ENCODE data around the gene MACC1.
"Not testable (repeated sequence)": the region's sequence is repeated elsewhere in the genome, so short reads cannot be mapped to it uniquely, and the experiment has no call there.

The MACC1 gene

DNA sequence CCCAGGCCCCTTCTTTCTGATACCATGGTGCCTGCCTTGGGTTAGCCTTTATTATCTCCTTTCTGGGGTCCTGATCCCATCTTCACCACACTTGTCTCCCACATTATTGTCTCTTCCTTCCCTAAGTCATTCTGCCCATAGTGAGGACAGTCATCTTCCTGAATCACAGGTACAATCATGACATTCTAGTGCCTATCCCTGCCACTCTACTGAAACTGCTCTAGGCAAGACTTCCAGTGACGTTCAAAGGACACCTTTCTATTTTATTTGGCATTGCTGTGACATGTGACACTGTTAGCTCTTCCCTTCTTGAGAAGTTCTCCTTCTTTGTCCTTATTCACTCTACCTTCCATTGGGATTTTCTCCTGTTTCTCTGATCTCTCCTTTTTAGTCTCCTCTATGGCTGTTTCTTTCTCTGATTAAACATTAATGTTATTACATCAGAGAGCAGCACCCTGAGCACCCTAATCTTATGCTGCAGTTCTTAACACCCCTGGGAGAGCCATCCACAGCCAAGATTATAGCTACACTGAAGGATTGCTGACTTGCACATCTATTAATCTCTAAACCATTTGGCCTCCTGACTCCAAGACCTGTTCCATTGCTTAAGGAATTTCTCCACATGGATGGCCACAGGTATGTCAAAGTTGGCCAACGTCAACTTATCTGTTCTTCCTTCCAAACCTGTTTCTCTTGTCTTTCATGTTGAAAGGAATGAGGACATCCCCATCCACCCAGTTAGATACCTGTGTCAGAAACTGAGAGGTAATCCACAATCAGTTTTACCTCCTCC, 10.9 kb downstream of the MACC1 start:
- DNase-seq = no peak

DNA sequence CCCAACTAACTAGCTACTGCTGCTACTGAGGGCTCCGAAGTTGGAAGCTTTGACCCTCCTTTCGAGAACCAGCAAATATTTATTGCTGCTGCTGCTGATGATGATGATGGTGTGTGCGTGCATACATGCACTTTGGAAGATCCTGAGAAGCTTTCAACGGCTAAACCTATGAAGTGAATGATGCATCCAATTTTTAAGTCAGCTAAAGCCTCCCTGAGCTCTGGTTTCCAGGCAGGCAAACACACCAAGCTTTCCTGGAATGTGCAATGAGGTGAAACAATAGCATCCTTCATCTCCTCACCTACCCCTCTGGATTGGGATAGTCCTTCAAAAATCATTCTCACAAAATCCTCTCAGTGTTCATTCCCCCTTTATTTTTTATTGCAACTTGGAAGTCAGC, 13.9 kb downstream of the MACC1 start:
- no peak for DNase-seq

DNA sequence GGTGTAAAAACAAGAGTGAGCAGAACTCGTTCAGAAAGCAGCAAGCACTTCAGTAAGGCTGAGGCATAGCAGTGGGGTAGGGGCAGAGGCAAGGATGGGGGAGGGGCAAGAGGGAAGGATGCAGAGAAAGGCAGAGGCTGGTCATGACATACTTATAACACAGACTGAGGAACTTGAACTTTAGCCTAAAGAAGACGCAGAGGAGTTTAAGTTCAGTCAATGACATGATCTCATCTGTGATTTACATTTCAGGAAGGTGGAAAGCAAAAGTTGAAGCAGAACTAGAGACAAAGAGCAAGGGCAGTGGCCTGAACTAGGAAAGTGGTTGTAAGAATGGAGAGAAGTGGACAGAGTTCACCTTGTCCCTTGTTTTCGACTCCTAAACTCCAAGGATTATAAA, 15.8 kb downstream of the MACC1 start:
- DNase-seq = no peak

DNA sequence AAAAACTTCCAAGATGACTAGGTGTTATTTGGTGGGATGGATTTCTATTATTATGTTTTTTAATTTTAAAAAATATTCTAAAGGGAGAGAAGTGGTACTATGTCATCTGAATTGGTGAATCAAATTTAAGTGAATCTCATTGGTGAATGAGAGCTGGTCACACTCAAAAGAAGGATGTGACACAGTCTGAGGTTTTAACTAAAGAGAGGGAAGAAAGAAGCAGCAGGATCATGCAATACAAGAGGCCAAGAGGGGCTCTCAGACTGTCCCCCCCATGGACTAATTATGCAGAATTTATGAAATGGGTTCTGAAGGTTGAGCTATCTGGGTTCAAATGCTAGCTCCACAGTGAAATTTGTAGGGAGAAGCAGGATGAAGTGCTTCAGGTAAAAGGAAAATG, 16.2 kb downstream of the MACC1 start:
- no peak for DNase-seq

DNA sequence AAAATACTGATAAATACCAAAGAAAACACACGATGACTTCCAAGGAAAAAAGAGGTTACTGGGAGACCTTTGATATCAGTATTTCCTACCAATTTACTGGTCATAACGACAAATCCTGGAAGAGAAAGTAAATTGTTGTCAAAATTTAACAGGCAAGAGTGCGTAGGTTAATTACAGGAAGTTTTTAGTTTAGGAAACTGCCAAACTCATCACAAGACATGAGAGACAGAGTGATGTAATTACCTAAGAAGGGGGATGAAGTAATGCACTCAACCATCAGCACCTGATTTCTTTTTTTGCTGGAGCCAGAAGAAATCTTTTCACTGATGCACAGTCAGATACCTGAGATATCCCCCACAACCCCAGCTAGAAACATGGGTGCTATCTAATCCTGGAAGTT, 16.8 kb downstream of the MACC1 start:
- no peak for DNase-seq

DNA sequence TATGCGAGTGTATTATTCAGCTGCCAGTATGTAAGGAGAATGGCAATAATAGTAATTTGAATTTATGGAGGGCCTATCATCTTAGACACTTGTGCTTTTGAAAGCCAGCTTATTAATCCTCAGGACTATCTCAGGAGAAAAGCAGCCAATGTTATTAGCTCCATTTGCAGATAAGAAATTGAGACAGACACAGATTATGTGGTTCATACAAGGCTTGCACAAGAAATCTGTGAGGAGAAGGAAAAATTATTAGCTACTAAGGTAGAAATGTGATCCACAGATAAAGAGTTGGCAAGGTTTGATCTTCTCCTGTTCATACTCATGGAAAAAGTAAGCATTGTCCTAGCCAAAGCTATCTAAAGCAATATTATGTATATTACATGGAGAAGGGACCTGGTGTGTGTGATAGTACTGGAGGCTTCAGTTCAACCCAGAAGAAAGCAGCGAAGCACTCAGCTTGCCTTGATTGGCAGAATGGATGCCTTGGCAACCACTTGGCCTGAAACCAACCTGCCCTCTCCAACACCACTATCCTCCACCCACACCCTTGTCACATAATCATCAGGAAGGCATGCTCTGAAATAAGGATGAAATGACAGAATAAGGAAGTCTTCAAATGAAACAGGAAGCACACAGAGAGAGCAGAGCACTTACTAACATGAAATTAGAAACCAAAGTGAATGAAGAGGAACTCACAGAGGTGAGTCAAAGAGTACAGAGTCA, 18.0 kb downstream of the MACC1 start:
- no peak for DNase-seq

DNA sequence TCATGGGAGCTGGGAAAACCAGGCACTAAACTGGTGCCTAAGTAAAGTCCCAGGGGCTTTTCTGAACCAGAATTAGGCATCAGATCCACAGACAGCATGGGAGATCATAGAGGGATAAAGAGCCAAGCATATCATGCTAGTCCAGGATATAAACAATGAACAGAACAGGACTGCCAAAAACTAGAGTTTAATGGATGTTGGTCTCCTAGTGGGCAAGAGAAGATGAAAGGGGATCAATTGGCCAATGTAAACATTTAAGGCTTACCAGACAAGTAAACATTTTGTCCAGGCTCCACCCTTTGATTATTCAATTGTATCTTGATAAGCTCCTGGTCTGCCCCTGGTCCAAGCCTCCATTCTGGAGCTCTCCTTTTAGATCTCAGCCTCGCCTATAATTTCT, 18.9 kb downstream of the MACC1 start:
- DNase-seq = no peak

DNA sequence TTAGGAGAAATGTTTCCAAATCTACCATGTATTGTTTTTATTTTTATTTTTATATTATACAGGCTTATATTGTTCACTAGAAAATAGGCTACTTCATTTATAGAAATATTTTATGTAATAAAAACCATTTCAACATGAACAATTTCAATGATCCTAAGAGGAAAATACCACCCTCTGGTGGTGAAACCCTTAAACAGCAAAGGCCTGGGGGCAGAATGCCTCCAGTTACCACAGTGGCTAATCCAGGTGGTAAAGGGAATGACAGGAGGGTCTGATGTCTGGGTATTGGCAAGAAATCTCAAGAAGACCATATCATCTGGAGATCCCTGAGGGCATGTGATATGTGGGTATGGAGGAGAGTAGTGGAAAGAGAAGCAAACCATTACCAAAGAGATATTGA, 19.3 kb downstream of the MACC1 start:
- DNase-seq = no peak

DNA sequence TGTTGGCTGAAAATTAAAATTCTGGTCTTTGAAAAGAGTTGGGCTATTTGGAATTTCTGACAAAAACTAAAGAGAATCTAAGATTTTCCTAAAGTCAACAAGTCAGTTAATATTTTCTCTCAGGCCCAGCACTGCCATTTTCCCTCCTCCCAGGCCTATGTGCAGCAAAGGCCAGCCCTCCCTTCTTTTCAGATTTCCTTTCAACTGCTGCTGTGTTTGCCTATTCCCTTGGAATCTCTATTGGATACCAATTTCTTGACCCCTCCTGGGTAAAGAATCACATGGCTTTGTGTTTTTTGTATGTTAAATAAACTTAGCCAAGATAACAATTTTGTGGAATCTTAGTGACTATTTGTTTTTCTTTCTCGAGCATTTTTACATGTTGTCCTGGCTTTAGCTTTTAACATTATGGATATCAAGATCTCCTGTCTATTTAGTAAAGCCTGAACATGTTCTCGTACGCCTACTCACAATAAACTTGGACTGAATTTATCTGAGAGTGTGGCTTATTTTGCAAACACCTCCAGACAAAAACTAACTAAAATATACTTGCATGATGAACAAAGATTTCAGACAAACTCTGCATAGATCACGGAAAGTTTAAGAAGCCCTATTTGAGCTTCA, 19.9 kb downstream of the MACC1 start:
- DNase-seq = no peak

DNA sequence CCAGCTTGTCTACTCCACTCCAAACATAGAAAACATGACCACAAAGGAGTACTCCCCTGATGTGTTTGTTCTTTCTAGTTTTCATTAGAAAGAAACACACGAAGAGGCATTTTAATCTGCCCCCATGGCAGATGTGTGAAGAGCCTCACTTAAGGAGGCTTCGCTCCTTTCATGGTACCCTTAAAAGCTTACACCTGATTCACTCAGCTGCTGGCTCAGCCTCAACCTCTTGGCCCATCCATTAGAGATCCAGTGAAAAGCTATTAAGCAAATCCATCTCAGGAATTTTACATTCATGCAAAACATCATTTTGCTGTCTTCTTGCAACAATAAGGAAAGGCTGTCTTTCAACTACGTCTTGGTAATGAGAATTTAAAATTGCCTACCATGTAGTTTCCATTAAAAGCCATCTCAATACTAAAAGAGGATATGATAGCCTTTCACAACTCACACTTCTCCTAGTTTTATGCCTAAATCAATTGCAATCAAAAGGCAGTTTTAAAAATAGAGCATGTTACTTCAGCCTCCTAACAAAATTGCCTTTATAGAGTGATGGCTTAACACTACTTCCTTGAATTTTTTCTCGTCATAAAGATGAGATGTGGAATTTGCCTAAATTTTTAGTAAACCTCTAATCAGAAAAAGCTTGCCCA, 22.7 kb downstream of the MACC1 start:
- no peak for DNase-seq

DNA sequence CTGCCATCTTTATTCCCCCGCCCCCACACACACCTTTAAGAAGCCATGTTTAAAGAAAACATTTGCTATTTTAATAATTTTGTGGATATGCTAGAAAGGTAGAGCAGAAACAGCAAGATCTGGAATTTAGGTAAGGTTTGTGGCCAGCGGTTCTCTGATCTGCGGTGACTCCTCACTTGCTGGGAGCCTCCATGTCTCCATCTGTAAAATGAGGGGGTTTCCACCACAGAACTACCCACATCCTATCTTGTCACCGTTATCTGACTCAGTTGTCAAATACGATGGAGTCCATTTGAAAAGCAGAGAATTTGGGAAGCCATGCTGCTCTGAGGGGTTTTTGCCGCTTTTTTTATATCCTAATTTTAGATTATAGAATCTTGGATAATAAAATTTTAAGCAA, 23.3 kb downstream of the MACC1 start:
- DNase-seq = no peak

DNA sequence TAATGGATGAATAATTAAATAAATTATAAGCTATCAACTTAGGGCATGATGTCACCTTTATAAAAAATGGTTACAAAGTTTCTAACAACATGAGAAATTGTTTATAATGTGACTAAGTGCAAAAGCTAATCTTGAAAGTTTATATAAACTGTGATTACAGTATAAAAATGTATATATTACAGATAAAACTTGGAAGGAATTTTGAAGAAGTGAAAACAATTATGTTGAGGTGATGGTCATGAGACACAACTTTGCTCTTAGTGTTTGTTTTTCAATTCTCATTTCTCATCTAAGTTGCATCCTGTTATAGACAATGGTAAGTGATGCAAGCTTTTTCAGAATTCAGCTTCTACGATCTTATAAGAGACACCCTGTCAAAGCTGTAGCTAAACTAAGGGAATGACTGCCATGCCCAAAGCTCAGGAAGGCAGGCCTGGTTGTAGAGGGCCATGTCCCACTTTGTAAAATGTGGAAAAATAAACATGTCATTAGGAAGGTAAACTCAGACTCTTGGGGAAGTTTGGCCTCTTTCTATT, 23.9 kb downstream of the MACC1 start:
- no peak for DNase-seq

DNA sequence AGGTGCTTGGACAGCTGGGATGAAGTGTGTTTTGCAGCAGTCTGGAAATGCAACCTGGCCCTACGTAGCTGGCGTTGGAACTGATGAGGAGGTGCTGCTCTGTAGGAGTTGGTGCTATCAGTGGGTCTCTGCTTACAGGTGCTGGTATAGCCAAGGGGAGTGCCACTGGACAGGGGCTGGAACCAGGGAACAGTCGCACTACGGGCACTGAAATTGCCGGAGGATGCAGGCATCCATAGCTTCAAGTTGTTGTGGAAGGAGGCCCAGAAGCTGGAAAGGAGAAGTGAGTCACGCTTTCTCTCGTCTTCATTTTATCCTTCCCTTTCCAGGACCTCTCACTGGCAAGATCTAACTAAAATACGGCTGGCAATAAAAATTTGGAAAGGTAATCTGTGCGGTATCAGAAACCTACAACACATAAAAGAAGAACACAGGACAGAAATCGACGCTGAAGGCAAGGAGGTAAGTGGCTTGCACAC, 25.8 kb downstream of the MACC1 start:
- DNase-seq = no peak

DNA sequence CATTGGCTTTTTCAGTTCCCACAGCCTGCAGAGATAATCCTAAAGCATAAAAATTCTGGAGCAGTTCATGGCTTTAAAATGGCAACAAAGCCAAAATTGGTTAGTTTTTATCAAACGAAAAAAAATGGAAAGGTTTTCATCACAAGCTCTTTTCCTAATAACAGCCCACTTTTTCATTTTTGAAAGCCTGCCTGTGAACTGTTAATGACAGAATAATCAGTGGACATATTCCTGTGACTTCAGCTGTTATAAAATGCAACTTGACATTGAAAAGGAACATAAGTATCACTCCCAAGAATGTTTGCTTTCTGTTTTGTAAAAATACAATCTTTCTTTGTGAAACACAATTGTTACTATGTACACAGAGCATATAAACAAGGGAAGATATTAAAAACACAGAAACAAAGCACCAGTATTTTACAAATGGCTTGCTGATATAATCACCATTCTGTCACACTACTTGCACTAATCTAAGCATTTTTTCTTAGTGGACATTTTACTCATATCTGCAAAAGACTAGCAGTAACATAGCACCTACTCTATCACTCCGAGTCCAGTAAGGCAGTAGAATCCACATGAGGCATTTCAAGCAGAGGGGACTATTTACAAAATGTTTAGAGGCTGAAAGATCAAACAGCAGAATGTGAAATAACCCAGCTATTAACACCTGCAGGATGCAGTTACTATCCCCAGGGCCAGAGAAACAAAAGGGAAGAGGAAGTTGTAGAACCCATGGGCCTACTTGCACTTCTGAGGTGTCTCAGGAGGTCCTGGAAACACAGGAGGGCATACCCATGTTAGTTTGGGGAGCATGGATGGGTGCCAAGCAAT, 26.4 kb downstream of the MACC1 start:
- no peak for DNase-seq

DNA sequence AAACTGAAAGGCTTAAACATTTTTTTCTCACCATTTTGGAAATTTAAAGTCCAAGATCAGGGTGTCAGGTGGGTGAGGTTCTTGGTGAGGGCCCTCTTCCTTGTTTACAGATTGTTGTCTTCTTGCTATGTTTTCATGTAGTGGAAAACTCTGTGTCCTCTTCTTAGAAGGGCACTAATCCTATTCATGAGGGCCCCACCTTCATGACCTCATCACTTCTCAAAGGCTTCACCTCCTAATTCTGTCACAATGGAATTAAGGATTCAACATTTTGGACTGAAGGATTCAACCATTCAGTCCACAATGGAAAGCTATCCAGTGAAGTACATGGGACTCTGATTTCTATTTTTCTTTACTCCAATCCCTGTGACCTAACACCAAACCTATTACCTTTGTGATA, 27.3 kb downstream of the MACC1 start:
- no peak for DNase-seq

DNA sequence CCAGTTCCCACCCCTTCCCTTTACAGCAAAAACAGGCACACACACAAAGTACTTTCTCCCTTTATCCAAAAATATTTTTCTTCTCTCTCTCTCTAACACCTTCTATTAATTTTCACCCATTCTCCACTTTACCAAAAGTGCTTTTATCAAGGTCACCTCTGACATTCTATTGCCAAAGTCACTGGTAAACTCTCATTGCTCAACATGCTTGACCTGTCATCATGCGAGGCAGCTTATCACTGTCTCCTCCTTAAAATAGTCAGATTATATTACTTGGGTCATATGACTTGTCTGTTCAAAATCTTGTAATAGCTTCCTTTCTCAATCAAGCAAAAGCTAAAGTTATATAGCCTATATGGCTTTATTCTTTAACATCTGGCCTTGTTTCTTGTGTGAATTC, 28.6 kb downstream of the MACC1 start:
- DNase-seq = no peak

DNA sequence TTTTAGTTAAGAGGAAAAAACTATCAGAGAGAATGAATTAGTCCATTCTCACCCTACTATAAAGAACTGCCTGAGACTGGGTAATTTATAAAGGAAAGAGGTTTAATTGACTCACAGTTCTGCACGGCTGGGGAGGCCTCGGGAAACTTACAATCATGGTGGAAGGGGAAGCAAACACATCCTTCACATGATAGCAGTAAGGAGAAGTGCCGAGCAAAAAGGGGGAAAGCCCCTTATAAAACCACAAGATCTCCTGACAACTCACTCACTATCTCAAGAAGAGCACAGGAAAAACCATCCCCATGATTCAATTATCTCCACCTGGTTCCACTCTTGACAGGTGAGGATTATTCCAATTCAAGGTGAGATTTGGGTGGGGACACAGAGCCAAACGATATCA, 29.3 kb downstream of the MACC1 start:
- not testable (repeated sequence) for DNase-seq

DNA sequence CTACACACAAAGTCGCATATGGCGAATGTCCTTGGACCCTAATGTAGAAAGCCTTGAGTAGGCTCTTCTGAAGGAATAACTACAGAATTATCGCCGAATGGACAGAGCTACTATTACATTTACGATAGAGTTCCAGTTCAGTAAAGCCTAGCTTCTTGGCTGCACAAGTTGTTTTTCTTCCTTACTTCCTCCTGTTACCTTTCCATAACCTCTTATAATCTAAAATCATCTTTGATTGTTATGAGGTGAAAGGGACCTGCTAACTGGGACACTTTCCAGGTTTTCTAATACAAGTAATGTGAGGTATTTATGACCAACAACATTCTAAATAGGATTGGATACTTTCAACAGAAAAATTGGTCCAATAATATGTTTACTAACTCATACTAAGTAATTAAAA, 31.2 kb downstream of the MACC1 start:
- no peak for DNase-seq

DNA sequence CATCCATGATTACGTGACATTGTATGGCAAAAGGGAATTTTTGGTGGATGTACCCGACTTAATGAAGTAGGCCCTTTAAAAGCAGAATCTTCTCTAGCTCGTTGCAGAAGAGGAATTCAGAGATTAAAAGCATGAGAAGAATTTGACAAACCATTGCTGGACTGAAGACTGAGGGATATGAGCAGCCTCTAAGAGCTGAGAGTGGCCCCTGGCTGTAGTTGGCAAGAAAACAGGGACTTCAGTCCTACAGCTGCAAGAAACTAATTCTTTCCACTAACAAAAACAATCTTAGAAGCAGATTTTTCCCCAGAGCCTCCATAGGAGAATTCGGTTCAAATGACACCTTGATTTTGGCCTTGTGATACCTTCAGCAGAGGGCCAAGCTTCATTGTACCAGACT, 34.1 kb downstream of the MACC1 start:
- DNase-seq = no peak

DNA sequence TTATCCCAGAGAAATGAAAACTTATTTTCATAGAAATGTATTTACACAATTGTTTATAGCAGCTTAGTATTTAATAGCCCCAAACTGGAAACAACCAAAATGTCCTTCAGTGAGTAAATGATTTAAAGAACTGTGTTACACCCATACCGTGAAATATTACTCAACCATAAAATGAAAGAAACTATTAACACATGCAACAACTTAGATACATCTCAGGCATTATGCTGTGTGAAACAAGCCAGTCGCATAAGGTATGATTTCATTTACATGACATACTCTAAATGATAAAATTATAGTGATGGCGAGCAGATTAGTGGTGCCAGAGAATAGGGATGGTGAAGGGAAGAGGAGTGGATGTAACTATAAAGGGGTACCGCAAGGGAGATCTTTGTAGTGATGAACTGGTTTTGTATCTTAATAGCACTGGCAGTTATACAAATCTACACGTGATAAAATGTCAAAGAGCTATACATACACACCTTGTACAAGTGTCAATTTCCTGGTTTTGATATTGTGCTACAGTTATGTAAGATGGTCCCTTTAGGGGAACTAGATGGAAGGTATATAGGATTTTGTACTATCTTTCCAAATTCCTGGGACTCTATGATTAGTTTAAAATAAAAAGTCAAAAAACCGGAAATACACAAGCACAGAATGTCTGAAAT, 40.5 kb downstream of the MACC1 start:
- DNase-seq = no peak

DNA sequence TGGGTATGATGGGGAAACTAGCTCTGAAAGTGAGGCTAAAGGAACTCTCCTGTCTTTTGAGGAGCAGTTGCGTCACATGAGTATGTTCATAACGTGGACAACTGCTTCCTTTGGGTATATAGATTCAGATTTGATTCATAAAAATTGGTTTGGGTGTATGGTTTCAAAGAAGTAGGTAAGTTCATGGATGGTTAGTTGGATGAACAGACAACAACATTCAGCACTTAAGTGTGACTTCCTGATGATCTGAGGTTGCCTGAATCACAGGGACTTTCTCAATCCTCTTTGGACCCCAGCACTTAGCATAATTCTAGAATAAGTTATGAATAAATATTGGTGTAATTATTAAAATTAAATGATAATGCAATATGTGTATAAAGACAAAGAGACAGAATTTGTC, 43.4 kb downstream of the MACC1 start:
- no peak for DNase-seq

Data from SHP77 treated with DMSO at 0.1 percent for 48 hours (cell line).